Small intestine (tissue), 7 donors: ENCODE measurements around the gene ATCAY. TPM values are rescaled to one million over a fixed set of nuclear protein-coding genes. Genes with fewer than 3 reads are reported as not detected.
"Not testable (repeated sequence)": the region's sequence is repeated elsewhere in the genome, so short reads cannot be mapped to it uniquely, and the experiment has no call there.

Experiments used
- DNase-seq, 2 donors: peaks; one replicate each; pipeline versions ENCODE4 v3.0.0 to v3.0.0-alpha.2; 2013
- FAIRE-seq: peaks from 2 replicates; lab custom pipeline; 2012; peaks lifted over from hg19 to GRCh38; lab: Jason Lieb, UNC
- H3K27ac ChIP-seq, 3 donors: one replicate each; pipeline ENCODE4 v1.5.1; 2013; ENCODE audit warnings: low read length in 2 of 3, mild to moderate bottlenecking in 2 of 3, control low read depth in 1 of 3, inconsistent platforms in 1 of 3, low read depth in 1 of 3, moderate library complexity in 1 of 3
- H3K27me3 ChIP-seq, 3 donors: one replicate each; pipeline ENCODE4 v1.6.1; 2013; ENCODE audit warnings: low read length in 3 of 3, inconsistent platforms in 1 of 3; ENCODE audit not compliant: control insufficient read depth in 3 of 3, insufficient read depth in 3 of 3
- H3K36me3 ChIP-seq, 3 donors: one replicate each; pipeline ENCODE4 v1.6.1; 2013; ENCODE audit warnings: low read length in 3 of 3, inconsistent platforms in 1 of 3, low read depth in 1 of 3, mild to moderate bottlenecking in 1 of 3, moderate library complexity in 1 of 3; ENCODE audit not compliant: control insufficient read depth in 3 of 3, insufficient read depth in 2 of 3
- H3K4me1 ChIP-seq, 3 donors: one replicate each; pipeline ENCODE4 v1.6.1; 2013; ENCODE audit warnings: low read length in 2 of 3, inconsistent platforms in 1 of 3, low read depth in 1 of 3, mild to moderate bottlenecking in 1 of 3, moderate library complexity in 1 of 3; ENCODE audit not compliant: control insufficient read depth in 3 of 3, insufficient read depth in 2 of 3
- H3K4me3 ChIP-seq, 3 donors: one replicate each; pipeline ENCODE4 v1.5.1; 2013; ENCODE audit warnings: low read length in 3 of 3, control low read depth in 1 of 3, inconsistent platforms in 1 of 3, low read depth in 1 of 3, mild to moderate bottlenecking in 1 of 3, moderate library complexity in 1 of 3
- H3K9me3 ChIP-seq, 2 donors: one replicate each; pipeline ENCODE4 v1.6.1; 2013; ENCODE audit warnings: low read depth in 1 of 2, low read length in 1 of 2; ENCODE audit not compliant: control insufficient read depth in 2 of 2, insufficient read depth in 1 of 2
- WGBS, 3 donors: extraction: QIAGEN DNeasy Blood & Tissue Kit; methylation state at CpG; one replicate each; pipeline ENCODE4 v1.1.7; 2013; 5-methylcytosine and 5-hydroxymethylcytosine counted together
- polyA plus RNA-seq, 4 donors: library from polyadenylated mRNA; stranded (reverse) in 3 of 4; unstranded in 1 of 4; fragments of 200-250 nt in 3 of 4; fragments of 120-200 nt in 1 of 4; gene quantifications; one replicate each; pipeline versions ENCODE4 v1.2.1 to v1.2.3, GENCODE V29; 2013
- donor health status: healthy with polysubstance abuse.
- donor health status: control.
- donor health status: control.
- donor health status: Bipolar disorder and iron deficiency.
- donor health status: healthy.

The ATCAY gene
- polyA plus RNA-seq, 4 donors: 0.27 to 3.0 (median 0.34) TPM; not detected in 1

GRCh38 chr19:3963458-3964255 is 83.2 kb downstream of the ATCAY start:
- Histone ChIP-seq H3K4me1 (peaks cover 3 to 28% (median 4%) of the 10 kb centered on the region in 3 donors), H3K4me3 (no peak overlapping the region), H3K27me3 (no peaks in the 10 kb centered on the region), H3K27ac (no peak overlapping the region), H3K36me3 (peaks cover 23 to 99% (median 34%) of the 10 kb centered on the region in 3 donors), H3K9me3 (no peaks in the 10 kb centered on the region)
- DNase-seq (no peak), FAIRE-seq (no peak)
- WGBS, 3 donors: 94 to 97% (median 94%) methylated on average over 30 to 35 of the region's 35 CpGs

- FAIRE-seq (no peak), DNase-seq (no peak)
- no peaks in the 10 kb centered on the region for H3K27me3 ChIP-seq
- peaks cover 6 to 37% (median 8%) of the 10 kb centered on the region in 3 donors for H3K4me1 ChIP-seq
- no peak overlapping the region for H3K4me3 ChIP-seq
- no peak overlapping the region for H3K27ac ChIP-seq
- whole genome bisulfite sequencing, 3 donors: 91 to 93% (median 92%) methylated on average over 50 to 60 of the region's 60 CpGs
- peaks cover 17 to 99% (median 26%) of the 10 kb centered on the region in 3 donors for H3K36me3 ChIP-seq
- H3K9me3 ChIP-seq: no peaks in the 10 kb centered on the region
These were observed 84.0 kb downstream of the ATCAY start for GRCh38 chr19:3964256-3965194.

- DNase-seq (peak; percentile 82 to 96), FAIRE-seq (no peak)
- Histone ChIP-seq H3K4me1 (peaks cover 7 to 43% (median 8%) of the 10 kb centered on the region in 3 donors), H3K36me3 (peaks cover 15 to 82% (median 22%) of the 10 kb centered on the region in 3 donors), H3K9me3 (no peaks in the 10 kb centered on the region), H3K27me3 (no peaks in the 10 kb centered on the region), H3K4me3 (peak overlapping the region in 1 of 3 donors; percentile 37), H3K27ac (peak overlapping the region; percentile 71 to 91 (median 76))
- 24 to 62% (median 33%) methylated on average over 25 to 30 of the region's 30 CpGs for WGBS, 3 donors
These were observed 85.8 kb downstream of the ATCAY start for GRCh38 chr19:3966051-3967017.

GRCh38 chr19:3967983-3968382 is 87.5 kb downstream of the ATCAY start:
- WGBS, 3 donors: 84 to 92% (median 90%) methylated on average over 12 of the region's 12 CpGs
- peaks cover 9 to 72% (median 18%) of the 10 kb centered on the region in 3 donors for H3K36me3 ChIP-seq
- not testable (repeated sequence) for DNase-seq, H3K4me3 ChIP-seq, H3K27me3 ChIP-seq, H3K9me3 ChIP-seq, FAIRE-seq
- peak overlapping the region; percentile 5 to 90 (median 87) for H3K27ac ChIP-seq
- peaks cover 7 to 47% (median 8%) of the 10 kb centered on the region in 3 donors for H3K4me1 ChIP-seq

GRCh38 chr19:3968556-3969434 is 88.3 kb downstream of the ATCAY start:
- Histone ChIP-seq H3K27ac (peak overlapping the region; percentile 5 to 90 (median 87)), H3K27me3 (no peaks in the 10 kb centered on the region), H3K4me3 (no peak overlapping the region), H3K4me1 (peaks cover 7 to 47% (median 8%) of the 10 kb centered on the region in 3 donors), H3K36me3 (peaks cover 9 to 64% (median 14%) of the 10 kb centered on the region in 3 donors), H3K9me3 (no peaks in the 10 kb centered on the region)
- DNase-seq (peak; percentile 66 to 81), FAIRE-seq (no peak)
- 36 to 56% (median 55%) methylated on average over 9 of the region's 9 CpGs for WGBS, 3 donors

- Histone ChIP-seq H3K27me3 (no peaks in the 10 kb centered on the region), H3K27ac (peak overlapping the region; percentile 6 to 90 (median 87)), H3K9me3 (no peaks in the 10 kb centered on the region), H3K4me1 (peaks cover 7 to 47% (median 8%) of the 10 kb centered on the region in 3 donors), H3K36me3 (peaks cover 2 to 56% (median 8%) of the 10 kb centered on the region in 3 donors), H3K4me3 (peak overlapping the region in 2 of 3 donors; percentile 86 to 95)
- no peak for FAIRE-seq
- 31 to 46% (median 42%) methylated on average over 23 of the region's 23 CpGs for WGBS, 3 donors
- DNase-seq: peak in 1 of 2 donors; percentile 19
These were observed 89.2 kb downstream of the ATCAY start for GRCh38 chr19:3969435-3970312.
